Left colon (tissue), 2 donors: Measurements from ENCODE around the gene XPNPEP3. TPM values are rescaled to one million over a fixed set of nuclear protein-coding genes. Genes with fewer than 3 reads are reported as not detected.
A peak's percentile ranks its signal among the peaks of the same experiment; 100 is the strongest.

Experiments
- ATAC-seq: fragments of 200-7000 bp; cut with Tn5 transposase; one replicate; pipeline ENCODE4 v1.9.1; 2020; ENCODE audit warnings: mild to moderate bottlenecking, moderate library complexity
- DNase-seq, 2 donors: peaks; one replicate each; pipeline ENCODE4 v3.0.0-alpha.2; 2020
- intact Hi-C, 2 donors: fragments of 100-400 bp; cut with DNase I in 1 of 2; cut with micrococcal nuclease in 1 of 2; formaldehyde crosslinking; loops; one replicate each; pipeline versions ENCODE4 v1.11.2 to v1.14.0; 2022; cut with DNase I, micrococcal nuclease
- microRNA-seq, 2 donors: library from miRNA; unstranded; fragments of <30 nt; microRNA quantifications; one replicate each; pipeline versions ENCODE4 v1.1.0 to v1.2.0, GENCODE V29; 2020
- total RNA-seq, 2 donors: library from RNA; stranded (reverse); fragmentation: NEBNext Ultra II Directional; extraction: Animal tissue kit (Norgen Biotek cat#: 25700); gene quantifications; one replicate each; pipeline ENCODE4 v1.2.1, GENCODE V29; 2021
- donor health status: DM: no; HTN: no; CAD: no.
- donor health status: DM: yes; HTN: yes; CAD: no.

The XPNPEP3 gene
- total RNA-seq, 2 donors from 2014 or later, result 9.9 to 12.7 TPM

GRCh38 chr22:40972587-40972986 lies 115.6 kb downstream of the XPNPEP3 start:
- intact Hi-C loops, result no loop called here
- ATAC-seq (no peak), DNase-seq (no peak)

DNA sequence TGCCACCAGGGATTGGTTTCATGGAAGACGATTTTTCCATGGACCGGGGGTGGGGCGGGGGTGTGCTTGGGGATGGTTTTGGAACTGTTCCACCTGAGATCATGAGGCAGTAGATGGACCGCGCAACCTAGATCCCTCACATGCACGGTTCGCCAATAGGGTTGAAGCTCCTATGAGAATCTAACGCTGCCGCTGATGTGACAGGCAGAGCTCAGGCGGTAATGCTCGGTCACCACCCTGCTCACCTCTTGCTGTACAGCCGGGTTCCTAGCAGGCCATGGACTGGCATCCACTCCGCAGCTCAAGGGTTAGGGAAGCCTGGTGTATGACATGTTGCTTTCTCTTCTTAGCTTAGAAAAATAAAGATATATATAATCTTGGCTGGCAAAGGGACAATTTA lies 116.2 kb downstream of the XPNPEP3 start:
- DNase-seq, result no peak
- peak; percentile 9 for ATAC-seq
- intact Hi-C loops, result no loop called here

GRCh38 chr22:40975366-40975765 lies 118.4 kb downstream of the XPNPEP3 start:
- intact Hi-C loops, result no loop called here
- ATAC-seq, result no peak
- DNase-seq, result no peak

DNA sequence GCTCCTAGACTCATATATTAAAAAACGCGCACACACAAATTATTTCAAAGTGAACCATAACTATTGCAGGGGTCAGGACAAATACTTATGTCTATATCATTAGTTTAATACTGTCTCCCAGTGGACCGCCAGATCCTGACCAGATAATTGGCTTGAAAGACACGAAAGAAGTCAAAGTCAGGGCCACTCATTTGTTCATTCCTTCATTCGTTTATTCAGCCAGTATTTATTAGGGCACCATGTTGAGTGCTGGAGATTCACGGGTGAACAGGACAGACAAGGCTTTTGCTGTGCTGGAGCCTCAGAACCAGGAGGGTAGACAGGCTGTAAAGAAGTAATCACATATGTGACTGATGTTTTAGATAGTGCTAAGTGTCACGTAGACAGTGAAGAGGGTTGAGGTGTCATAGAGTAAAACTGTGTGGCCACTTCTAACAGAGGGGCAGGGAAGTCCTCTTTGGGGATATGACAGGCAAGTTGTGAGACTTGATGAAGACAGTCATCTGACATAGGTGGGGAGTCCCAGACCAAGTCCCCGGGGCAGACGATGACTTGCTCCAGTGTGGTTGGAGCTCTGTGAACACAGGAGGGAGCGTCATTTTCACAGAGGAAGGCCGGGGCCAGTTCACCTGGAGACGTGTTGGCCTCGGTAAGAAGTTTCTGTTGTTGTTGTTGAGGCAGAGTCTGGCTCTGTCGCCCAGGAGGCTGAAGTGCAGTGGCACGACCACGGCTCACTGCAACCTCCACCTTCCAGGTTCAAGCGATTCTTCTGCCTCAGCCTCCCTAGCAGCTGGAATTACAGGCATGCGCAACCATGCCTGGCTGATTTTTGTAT lies 120.1 kb downstream of the XPNPEP3 start:
- no peak for ATAC-seq
- intact Hi-C loops, result no loop called here

DNA sequence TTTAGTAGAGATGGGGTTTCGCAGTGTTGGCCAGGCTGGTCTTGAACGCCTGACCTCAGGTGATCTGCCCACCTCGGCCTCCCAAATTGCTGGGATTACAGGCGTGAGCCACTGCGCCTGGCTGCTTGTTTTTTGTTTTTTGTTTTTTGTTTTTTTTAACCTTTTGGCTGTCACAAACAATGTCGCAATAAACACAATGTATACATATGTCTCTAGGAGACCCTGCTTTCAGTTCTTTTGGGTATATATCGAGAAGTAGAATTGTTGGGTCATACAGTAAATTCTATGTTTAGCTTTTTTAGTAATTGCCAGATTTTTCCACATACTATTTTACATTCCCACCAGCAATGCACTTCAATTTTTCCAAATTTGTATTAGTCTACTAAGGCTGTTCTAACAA lies 122.2 kb downstream of the XPNPEP3 start:
- DNase-seq (no peak), ATAC-seq (no peak)
- intact Hi-C loops, result no loop called here

More for the DNA sequence above, 120.1 kb downstream of the XPNPEP3 start:
- DNase-seq, result no peak

DNA sequence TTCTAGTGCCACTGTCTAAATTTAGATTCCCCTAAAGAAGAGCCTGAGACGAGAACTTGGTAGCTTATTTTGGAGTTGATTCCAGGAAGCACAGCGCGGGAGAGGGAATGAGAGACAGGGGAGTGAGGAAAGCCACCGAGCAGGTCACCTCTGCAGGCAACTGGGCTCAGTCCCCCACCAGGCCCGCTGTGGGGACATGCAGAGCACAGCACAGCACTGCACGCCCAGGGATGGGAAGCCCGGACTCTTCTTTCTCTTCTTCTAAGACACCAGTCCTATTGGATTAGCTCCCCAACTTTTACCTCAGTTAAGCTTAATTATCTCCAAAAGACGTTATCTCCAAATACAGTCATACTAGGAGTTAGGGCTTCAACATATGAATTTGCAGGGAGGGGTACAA lies 122.9 kb downstream of the XPNPEP3 start:
- DNase-seq, result no peak
- no peak for ATAC-seq
- intact Hi-C loops, result no loop called here

Small RNA genes lying within 50 kb of the gene (microRNA-seq; reads per million reads assigned to microRNA genes)
- 0 to 0.53 reads per million in 2 donors for gene MIR4766

Other genes starting within 250 kb of the XPNPEP3 start
- gene MRTFA, start 220.4 kb upstream of the XPNPEP3 start, total RNA-seq, result 10 to 100 TPM; 42.1 to 44.4 TPM
- not detected for gene MCHR1, start 177.7 kb upstream of the XPNPEP3 start, total RNA-seq
- gene SLC25A17, start 37.8 kb upstream of the XPNPEP3 start, total RNA-seq, result 10 to 100 TPM in 1 of 2 donors, 1 to 10 TPM in 1; 9.6 to 14.2 TPM
- gene ST13, start 509 bp upstream of the XPNPEP3 start, total RNA-seq, result 100 to 1,000 TPM; 142 to 203 TPM
- under 1 TPM; 0.21 to 0.47 TPM for gene DNAJB7, start 5.0 kb downstream of the XPNPEP3 start, total RNA-seq
- 10 to 100 TPM; 34.8 to 39.0 TPM for gene RBX1, start 94.2 kb downstream of the XPNPEP3 start, total RNA-seq
- 10 to 100 TPM; 63.0 to 67.6 TPM for gene EP300, start 235.4 kb downstream of the XPNPEP3 start, total RNA-seq